C4-2B (cell line): Measurements from ENCODE around the gene AUTS2.

Experiments used
- CTCF ChIP-seq: fragments of 450-650 bp; conservative IDR thresholded peaks from 2 replicates; pipeline ENCODE4 v1.5.1; 2017; ENCODE audit warnings: mild to moderate bottlenecking
- ZFX ChIP-seq: fragments of 450-650 bp; IDR thresholded peaks from 2 replicates; pipeline ENCODE4 v1.6.1; 2017

GRCh38 chr7:70797109-70797514 is 1198.8 kb downstream of the AUTS2 start:
- TF ChIP-seq CTCF (no peak), ZFX (no peak)
